GM20431 (cell line): ENCODE data around the gene ANGEL2.
"Not testable (repeated sequence)": the region's sequence is repeated elsewhere in the genome, so short reads cannot be mapped to it uniquely, and the experiment has no call there.

Experiments
- in situ Hi-C: fragments of 300-500 bp; cut with MseI, MboI; formaldehyde crosslinking; loops from one replicate; pipeline ENCODE4 v1.15.0; 2020; ENCODE audit warnings: low sequenced_read_pairs; ENCODE audit not compliant: unreplicated experiment

ANGEL2 gene, protein sequence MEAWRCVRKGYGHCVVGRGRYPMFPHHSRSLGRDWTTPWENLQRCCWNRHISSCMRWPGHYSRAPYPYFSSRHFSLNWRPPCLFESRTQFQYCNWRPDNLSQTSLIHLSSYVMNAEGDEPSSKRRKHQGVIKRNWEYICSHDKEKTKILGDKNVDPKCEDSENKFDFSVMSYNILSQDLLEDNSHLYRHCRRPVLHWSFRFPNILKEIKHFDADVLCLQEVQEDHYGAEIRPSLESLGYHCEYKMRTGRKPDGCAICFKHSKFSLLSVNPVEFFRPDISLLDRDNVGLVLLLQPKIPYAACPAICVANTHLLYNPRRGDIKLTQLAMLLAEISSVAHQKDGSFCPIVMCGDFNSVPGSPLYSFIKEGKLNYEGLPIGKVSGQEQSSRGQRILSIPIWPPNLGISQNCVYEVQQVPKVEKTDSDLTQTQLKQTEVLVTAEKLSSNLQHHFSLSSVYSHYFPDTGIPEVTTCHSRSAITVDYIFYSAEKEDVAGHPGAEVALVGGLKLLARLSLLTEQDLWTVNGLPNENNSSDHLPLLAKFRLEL

DNA sequence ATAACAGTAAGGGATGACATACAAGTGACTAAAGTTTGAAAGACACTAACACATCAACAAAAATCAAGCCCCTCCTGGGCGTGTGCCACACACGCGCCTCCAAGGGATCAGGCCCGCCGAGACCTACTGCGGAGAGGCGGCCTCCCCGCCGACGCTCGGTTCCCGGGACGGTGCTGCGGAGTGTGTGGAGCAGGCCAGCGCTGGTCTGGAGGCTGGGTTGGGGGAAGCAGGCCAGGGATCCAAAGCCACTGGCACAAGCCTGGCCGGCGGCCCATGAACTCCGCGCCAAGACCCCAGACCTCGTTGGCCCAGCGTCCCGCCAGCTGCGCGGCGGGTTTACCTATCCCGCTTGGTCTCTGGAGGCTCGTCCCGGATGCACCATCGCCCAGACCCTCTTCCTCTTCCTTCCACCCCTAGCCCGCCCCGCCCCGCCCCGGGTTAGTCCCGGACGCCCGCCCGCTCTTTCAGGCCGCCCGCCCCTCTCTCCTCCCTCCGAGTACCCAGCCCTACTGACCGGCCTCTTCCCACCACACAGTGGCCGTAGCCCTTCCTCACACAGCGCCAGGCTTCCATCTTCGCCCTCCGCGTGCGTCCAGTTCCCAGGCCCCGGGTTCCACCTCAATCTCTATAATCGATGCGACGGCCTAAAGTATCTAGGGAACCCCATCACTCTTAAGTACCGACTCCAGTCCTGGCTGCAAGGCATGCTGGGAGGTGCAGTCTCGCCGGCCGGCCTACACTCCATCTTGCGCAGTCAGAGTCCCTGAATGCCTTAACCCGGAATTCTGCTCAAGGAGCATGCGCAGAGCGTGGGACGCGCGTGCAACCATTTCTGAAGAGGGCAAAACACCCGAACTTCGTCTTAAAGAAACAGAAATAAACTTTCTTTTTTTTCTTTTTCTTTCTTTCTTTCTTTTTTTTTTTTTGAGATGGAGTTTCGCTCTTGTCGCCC lies at the start of gene ANGEL2:
TSS of gene ANGEL2 (minus strand) at position 769 of the 952 bp plus-strand sequence. CDS start at position 573, 196 bp downstream.
- in situ Hi-C loops: no loop called here

DNA sequence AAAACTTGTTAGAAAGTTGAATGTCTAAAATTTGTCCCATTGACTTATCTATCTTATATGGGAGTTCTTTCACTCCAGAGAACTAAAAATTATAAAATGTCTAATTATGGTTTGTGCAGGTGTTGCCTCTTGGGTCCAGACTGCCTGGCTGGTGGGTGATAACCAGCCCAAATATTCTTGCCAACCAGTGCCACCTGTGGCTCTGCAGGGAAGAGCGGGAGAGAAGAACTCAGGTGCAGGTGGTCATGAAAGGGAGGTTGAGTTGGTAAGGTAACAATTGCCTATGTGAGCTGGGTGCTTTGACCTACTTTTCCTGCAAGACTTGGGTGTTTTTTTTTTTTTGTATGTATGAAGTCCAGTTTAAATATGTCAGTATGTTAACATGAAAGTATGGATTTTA lies 45.6 kb upstream of the ANGEL2 start:
- in situ Hi-C loops: no loop called here

DNA sequence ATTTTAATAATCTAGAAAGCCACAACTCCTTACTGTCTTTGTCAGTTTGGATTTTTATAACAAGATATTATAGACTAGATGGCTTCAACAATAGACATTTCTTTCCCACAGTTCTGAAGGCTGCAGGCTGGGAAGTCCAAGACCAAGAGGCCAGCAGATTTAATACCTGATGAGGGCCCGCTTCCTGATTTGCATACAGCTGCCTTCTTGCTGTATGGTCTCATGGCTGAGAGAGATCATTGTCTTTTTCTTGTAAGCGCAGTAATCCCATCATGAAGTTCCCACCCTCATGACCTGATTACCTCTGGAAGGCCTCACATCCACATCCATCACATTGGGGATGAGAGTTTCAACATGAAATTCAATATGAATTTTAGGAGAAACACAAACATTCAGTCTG lies 45.2 kb upstream of the ANGEL2 start:
- in situ Hi-C loops: no loop called here

DNA sequence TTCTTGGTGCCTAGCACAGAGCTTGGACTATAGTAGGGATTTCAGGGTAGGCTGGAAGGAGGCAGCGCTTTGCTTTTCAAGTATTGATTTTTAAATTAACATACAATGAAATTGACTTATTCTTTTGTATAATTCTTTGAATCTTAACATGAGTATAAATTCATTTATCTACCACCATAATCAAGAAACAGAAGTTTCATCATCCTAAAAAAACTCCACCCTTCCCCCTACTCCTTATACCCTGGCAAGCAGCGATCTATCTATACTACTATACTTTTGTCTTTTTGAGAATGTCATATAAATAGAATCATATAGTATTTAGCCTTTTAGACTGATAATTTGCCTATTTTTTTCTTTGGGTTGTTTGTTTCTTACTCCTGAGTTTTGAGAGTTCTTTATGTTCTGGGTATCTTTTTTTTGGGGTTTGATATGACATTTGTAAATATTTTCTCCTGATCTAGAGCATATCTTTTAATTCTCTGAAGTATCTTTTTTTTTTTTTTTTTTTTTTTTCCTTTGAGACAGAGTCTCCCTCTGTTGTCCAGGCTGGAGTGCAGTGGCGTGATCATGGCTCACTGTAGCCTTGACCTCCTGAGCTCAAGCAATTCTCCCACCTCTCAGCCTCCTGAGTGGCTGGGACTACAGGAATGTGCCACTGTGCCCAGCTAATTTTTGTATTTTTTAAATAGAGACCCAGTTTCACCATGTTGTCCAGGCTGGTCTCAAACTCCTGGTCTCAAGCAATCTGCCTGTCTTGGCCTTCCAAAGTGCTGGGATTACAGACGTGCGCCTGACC lies 41.8 kb upstream of the ANGEL2 start:
- in situ Hi-C loops: no loop called here

DNA sequence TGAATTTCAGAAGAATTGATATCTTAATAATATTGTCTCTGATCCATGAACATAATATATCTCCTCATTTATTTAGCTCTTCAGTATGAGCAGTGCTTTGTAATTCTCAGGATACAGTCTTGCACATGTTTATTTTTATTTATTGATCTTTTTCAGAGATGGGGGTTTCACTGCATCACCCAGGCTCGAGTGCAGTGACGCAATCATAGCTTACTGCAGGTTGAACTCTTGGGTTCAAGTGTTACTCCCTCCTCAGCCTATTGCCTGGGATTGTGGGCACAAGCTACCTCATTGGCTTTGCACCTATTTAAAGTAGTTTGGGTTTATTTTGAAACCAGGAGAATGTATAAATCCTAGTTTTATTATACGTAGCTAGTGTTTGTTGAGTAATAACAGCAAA lies 40.1 kb upstream of the ANGEL2 start:
- in situ Hi-C loops: no loop called here

DNA sequence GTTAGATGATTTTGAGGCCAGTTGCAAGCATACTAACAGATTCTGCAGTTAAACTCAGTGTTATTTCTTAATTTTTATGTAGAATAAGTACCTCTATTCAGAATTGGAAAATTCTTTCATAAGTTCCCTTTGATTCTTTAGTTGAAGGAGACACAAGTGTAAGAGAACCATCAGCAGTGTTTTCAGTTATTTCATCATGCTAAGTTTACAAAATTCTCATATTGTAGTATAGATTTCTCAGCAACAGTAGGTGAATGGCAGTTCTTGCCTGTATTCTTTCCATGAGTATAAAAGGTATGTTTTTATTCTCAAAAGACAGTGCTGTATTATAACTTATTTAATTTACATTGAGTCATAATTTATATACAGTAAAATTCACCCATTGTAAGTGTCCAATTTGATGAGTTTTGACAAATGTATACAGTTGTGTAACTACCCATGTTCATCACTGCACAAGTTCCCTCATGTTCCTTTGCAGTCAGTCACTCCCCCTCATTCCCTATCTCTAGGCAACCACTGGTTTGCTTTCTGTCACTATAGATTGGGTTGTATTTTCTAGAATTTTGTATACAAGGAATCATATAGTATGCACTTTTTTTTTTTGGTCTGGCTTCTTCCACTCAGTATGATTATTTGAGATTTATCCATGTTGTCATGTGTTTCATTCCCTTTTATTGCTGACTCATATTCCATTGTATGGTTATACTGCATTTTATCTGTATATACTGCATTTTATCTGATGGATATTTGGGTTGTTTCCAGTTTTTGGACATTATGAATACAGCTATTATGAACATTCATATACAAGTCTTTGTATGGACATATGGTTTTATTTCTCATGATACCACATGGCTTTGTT lies 39.3 kb upstream of the ANGEL2 start:
- in situ Hi-C loops: no loop called here

DNA sequence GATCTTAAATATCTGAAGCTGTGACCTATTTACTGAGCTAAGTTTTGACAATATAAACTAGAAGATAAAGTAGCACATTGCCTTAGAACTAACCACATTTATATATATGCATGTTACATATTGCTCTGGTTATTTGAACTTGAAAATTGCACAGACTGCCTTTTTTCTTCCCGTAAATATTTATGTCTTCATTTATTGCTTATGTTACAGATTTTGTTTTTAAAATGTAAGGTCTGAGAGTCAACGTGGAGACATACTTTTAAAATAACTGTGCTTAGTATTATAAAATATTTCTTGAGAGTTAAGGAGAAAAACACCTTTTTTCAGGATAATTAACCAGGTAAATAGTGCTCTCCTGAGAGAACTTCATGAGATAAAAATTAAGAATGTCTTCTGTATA lies 38.5 kb upstream of the ANGEL2 start:
- in situ Hi-C loops: no loop called here

DNA sequence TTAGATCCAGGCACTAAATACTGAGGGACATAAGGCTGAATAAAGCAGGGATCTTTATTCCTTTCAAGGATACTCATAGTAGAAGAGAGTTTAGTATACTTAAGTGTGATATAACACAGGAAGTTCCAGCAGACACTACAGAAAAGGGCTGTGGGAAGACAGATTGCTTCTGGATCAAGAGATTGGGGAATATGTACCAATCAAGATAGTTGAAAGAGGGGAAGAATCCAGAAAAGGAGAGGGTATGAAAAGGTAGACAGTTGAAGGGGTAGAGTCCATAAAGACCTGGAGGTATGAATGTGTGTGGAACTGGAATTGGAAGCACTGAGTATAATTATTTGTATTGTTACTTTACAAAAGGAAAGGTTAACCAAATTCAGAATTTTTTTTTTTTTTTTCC lies 37.8 kb upstream of the ANGEL2 start:
- in situ Hi-C loops: no loop called here

DNA sequence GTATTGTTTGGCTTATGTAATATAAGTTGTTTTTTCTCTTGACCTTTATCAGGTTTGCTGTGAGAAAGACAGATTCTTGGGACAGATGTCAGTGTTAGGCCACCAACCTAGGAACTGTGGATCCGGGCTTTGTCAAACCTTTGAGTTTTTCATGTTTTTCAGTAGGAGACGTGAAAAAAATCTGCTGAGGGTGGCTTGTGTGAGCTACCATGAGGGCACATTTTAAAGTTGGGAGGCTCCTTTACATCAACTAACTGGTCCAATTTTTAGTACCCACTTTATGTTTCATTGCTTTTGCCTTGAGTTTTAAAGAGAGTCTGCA lies 36.2 kb upstream of the ANGEL2 start:
- in situ Hi-C loops: no loop called here

DNA sequence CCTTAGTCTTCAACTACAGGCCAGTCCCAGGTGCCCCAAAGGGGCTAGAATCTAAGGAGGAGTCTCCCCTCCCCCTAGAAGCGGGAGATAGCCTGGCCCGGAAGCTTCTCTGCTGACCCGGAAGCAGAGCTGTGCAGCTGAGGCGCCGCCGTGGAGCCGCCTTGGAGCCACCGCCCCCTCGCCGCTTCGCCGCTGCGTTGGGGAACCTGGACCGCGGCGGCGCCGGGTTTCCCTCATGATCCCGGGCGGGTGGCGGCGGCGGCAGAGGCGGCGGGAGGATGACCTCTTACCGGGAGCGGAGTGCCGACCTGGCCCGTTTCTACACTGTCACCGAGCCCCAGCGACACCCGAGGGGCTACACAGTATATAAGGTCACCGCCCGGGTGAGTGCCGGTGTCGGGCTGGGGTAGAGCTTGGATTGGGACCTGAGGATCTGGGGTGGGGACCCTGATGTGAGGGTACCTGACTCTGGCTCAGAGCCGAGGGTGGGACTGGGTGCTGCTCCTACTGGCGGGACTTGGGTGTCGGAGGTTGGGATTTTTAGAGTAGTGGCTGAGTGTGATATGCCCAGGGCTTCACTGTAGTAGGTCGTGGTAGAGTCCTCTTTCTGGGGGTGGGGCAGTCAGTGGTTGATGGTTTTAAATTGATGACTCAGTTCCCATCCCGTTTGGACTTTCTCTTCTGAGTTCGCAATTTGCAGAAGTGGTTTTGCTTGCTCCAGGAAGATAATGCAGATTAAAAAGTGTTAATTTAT lies 35.6 kb upstream of the ANGEL2 start, which contains the start of gene RPS6KC1:
TSS of gene RPS6KC1 (plus strand) at position 115 of the 754 bp plus-strand sequence. CDS start at position 279, 164 bp downstream.
- in situ Hi-C loops: no loop called here

DNA sequence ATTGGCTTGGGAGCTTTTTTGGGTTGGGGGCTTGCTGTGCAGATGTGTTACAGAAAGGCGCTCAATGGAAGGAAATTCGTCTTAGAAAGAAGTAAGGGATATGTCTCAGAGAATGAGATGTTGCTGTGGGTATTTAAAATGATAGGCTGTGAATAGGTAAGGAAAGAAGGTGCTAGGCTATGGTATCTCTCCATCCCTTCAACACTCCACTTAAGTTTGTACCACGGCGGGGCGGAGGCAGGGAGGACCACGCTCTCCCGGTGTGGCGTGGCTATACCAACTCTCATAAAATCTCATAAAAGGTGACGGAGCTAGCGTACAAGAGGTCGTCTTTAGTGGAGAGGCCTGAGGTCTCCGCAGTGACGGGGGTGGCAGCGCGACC lies 35.1 kb upstream of the ANGEL2 start:
- in situ Hi-C loops: no loop called here

DNA sequence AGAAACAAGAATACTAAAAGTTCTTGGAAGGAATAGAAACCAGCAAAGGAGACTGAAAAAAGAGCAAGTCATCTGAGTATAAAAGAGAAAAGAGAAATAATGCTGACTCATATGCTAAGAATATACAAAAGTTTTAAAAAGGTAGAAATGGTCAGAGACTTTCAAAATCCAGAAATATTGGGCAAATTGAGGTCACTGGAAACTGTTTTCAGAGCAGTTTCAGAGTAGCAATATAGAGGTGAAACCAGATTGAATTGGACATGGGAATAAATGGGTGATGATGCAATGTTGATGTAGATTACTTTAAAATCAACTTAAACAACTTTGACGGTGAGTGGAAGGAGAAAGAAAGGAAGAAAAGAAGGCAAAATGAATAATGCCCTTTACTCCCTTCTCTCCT lies 33.6 kb upstream of the ANGEL2 start:
- in situ Hi-C loops: no loop called here

DNA sequence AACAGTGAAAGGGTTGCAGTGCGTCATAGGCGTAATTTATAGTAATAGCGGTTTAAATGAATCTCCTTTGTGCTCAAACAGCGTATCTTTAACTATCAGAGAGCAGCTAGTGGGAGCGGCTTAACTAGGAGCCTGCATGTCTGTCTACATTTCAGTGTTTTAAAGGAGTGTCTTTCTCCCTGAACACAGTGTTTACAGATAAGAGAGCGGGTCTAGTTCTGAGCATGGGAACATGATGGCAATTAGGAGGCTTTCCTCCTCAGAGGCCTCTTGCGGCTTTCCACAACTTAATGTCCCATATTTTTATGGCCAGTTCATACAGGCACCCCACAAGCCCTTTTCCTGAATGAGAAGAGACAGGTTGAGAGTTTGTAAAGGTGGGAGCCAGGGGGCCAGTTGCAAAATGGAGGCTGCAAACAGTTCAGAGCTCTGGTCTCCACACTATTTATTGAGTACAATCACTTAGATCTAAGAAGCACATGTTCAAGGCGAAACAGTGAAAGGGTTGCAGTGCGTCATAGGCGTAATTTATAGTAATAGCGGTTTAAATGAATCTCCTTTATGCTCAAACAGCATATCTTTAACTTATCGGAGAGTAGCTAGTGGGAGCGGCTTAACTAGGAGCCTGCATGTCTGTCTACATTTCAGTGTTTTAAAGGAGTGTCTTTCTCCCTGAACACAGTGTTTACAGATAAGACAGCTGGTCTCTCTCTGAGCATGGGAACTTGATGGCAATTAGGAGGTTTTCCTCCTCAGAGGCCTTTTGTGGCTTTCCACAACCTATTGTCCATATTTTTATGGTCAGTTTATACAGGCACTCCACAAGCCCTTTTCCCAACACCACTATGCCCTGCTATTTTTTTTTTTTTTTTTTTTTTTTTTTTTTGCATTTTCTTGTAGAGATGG lies 29.9 kb upstream of the ANGEL2 start:
- in situ Hi-C loops: not testable (repeated sequence)

DNA sequence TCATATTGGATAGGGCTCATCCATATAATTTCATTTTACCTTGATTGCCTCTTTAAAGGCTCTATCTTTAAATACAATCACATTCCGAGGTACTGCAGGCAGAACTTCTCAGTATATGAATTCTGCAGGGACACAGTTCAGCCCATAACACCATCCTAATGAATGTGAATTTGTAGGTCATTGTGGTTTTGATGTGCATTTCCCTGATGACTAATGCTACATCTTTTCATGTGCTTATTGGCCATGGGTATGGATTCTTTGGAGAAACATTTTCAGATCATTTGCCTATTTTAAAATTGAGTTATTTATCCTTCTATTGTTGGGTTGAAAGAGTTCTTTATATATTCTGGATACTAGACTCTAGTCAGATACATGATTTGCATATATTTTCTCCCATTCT lies 25.8 kb upstream of the ANGEL2 start:
- in situ Hi-C loops: no loop called here

DNA sequence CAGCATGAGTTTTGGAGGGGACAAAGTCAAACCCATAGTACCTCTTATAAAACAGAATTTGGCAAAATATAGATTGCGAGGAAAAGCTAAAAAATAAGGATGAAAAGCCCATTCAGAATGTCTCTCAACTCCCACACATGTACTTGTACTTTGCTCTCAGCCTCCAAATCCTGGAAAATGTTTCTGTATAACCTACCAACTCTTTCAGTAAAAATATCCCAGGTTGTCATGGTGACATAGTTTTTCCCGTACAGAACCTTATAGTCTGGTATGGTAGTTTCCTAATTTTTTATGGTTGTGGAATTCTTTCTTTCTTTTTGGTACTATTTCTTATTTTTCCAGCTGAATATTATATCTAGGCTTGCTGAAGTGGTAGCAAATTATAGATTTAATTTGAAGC lies 19.9 kb upstream of the ANGEL2 start:
- in situ Hi-C loops: no loop called here

DNA sequence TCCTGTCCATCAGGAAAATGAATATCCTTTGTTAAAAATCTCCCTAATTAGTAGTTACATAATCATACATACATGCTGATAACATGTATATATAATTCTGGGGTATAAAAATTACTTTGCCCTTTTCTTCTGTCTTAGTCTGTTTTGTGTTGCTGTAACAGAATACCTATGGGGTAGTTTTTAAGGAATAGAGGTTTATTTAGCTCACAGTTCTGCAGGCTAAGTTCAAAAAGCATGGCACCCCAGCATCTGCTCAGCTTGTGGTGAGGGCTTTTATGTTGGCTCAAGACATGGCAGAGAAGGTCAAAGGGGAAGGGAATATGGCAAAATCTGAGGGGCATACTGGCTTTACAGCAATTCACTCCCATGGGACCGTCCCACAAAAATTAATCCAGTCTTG lies 19.0 kb upstream of the ANGEL2 start:
- in situ Hi-C loops: no loop called here

DNA sequence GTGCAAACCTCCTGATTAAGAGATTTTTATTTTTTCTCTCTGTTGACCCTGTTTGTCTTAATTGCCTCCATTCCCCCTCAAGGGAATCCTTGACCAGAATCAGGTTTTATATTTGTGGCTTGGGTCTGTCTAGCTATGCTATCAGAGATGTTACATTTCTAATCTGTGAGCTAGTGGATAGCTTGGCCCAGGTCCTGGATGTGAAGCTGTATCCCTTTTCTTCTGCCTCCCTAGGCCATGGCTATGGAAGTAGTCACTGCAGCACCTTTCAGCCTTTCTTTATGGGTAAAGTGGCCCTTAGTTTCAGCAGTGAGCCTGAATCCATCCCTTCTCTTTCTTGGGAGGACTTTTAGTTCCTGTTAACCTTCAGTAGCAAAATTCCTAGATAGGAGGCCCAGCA lies 17.0 kb upstream of the ANGEL2 start:
- in situ Hi-C loops: no loop called here

DNA sequence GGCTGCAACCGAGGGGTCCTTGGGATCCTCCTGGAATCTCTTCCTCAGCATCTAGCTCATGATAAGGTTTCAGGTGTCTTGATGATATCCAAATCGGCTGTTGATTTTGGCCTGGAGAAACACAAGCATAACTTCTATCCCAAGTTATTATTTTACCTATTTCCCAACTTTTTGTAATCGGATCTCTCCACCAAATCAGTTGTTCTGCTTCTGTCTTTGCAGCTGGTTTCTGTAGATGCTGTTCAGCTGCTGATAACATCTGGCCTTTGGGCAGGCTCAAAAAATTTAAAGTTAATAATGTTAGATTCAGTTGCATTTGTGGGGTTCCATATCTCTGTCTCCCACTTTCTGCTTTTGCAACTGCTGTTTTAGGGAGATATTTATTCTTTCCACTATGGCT lies 11.4 kb upstream of the ANGEL2 start:
- in situ Hi-C loops: not testable (repeated sequence)
